Measurements from ENCODE around the gene CDH12.

- no peak for TF ChIP-seq USF1 (IDR thresholded peaks at IDR 0.05)
- no peak for TF ChIP-seq TCF12 (IDR thresholded peaks at IDR 0.05; ENCODE audit: low read depth)
- no peak for TF ChIP-seq EP300 (IDR thresholded peaks at IDR 0.05; ENCODE audit: borderline replicate concordance)
- TF ChIP-seq EGR1 (IDR thresholded peaks at IDR 0.05), result no peak
- TF ChIP-seq ZBTB7A (IDR thresholded peaks at IDR 0.05; ENCODE audit: low read depth), result no peak
- TF ChIP-seq NFIC (IDR thresholded peaks at IDR 0.05), result no peak
- TF ChIP-seq, protein P1, sequence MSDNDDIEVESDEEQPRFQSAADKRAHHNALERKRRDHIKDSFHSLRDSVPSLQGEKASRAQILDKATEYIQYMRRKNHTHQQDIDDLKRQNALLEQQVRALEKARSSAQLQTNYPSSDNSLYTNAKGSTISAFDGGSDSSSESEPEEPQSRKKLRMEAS (IDR thresholded peaks at IDR 0.05), result no peak
- TF ChIP-seq CREB1 (IDR thresholded peaks at IDR 0.05; ENCODE audit: low read depth), result no peak
- no peak for TF ChIP-seq YY1 (IDR thresholded peaks at IDR 0.05; ENCODE audit: low read depth)
Measured at GRCh38 chr5:22539762-22540161, 313.4 kb downstream of the CDH12 start.
